Kidney glomerular epithelial cell (primary cell): Measurements from ENCODE around the gene EPG5.
A peak's percentile ranks its signal among the peaks of the same experiment; 100 is the strongest.
"Not testable (repeated sequence)": the region's sequence is repeated elsewhere in the genome, so short reads cannot be mapped to it uniquely, and the experiment has no call there.

Experiments
- DNase-seq: peaks from one replicate; lab custom pipeline; 2025; lab: John Stamatoyannopoulos, UW

Gene EPG5

GRCh38 chr18:45974088-45974536 is 7.0 kb upstream of the EPG5 start:
- DNase-seq: peak; percentile 46

- DNase-seq: not testable (repeated sequence)
These were observed 2.2 kb downstream of the EPG5 start for GRCh38 chr18:45964913-45965312.

- DNase-seq: peak; percentile 65
These were observed 4.3 kb downstream of the EPG5 start for GRCh38 chr18:45962866-45963265.

- DNase-seq: peak; percentile 79
These were observed 4.7 kb downstream of the EPG5 start for GRCh38 chr18:45962461-45962860.

GRCh38 chr18:45959484-45959883 is 7.6 kb downstream of the EPG5 start:
- not testable (repeated sequence) for DNase-seq

GRCh38 chr18:45958730-45959129 is 8.4 kb downstream of the EPG5 start:
- no peak for DNase-seq

- DNase-seq: no peak
These were observed 9.1 kb downstream of the EPG5 start for GRCh38 chr18:45958027-45958426.

- no peak for DNase-seq
These were observed 10.0 kb downstream of the EPG5 start for GRCh38 chr18:45957100-45957499.

GRCh38 chr18:45954070-45954934 is 12.8 kb downstream of the EPG5 start:
- peak; percentile 26 for DNase-seq

GRCh38 chr18:45951016-45951714 is 16.0 kb downstream of the EPG5 start:
- DNase-seq: no peak

GRCh38 chr18:45945669-45946068 is 21.5 kb downstream of the EPG5 start:
- no peak for DNase-seq

GRCh38 chr18:45940724-45941123 is 26.4 kb downstream of the EPG5 start:
- DNase-seq: no peak

GRCh38 chr18:45939236-45939635 is 27.9 kb downstream of the EPG5 start:
- DNase-seq: no peak

- DNase-seq: no peak
These were observed 28.6 kb downstream of the EPG5 start for GRCh38 chr18:45938488-45938935.

GRCh38 chr18:45935591-45936335 is 31.4 kb downstream of the EPG5 start:
- peak; percentile 36 for DNase-seq

GRCh38 chr18:45932708-45933107 is 34.4 kb downstream of the EPG5 start:
- no peak for DNase-seq

GRCh38 chr18:45930963-45931362 is 36.2 kb downstream of the EPG5 start:
- no peak for DNase-seq

GRCh38 chr18:45926691-45927090 is 40.4 kb downstream of the EPG5 start:
- DNase-seq: no peak

- DNase-seq: no peak
These were observed 41.0 kb downstream of the EPG5 start for GRCh38 chr18:45926085-45926484.

- no peak for DNase-seq
These were observed 44.0 kb downstream of the EPG5 start for GRCh38 chr18:45923138-45923537.

GRCh38 chr18:45920367-45920766 is 46.8 kb downstream of the EPG5 start:
- peak; percentile 49 for DNase-seq

- DNase-seq: no peak
These were observed 50.8 kb downstream of the EPG5 start for GRCh38 chr18:45916302-45916701.
